Type B pancreatic cell (in vitro differentiated cells): ENCODE results near the gene MPV17. TPM values are rescaled to one million over a fixed set of nuclear protein-coding genes. Genes with fewer than 3 reads are reported as not detected.

ENCODE experiments used
- total RNA-seq: library from RNA; stranded (reverse); gene quantifications from 2 replicates; pipeline ENCODE4 v1.2.1, GENCODE V29; 2021; ENCODE audit warnings: low replicate concordance

The MPV17 gene
- total RNA-seq, 1 donor from 2014 or later, result 62.4 TPM

Other genes with a start within 250 kb of the MPV17 start
- gene EMILIN1, start 244.5 kb downstream of the MPV17 start, total RNA-seq, result 2.7 and 60.7 TPM in 2 replicates
- 14.7 and 28.4 TPM in 2 replicates for gene KHK, start 236.3 kb downstream of the MPV17 start, total RNA-seq
- 1.8 and 2.4 TPM in 2 replicates for gene CGREF1, start 204.0 kb downstream of the MPV17 start, total RNA-seq
- 0.12 and 0.51 TPM in 2 replicates for gene ABHD1, start 199.3 kb downstream of the MPV17 start, total RNA-seq
- gene PREB, start 188.5 kb downstream of the MPV17 start, total RNA-seq, result 52.3 and 53.6 TPM in 2 replicates
- not detected in 2 replicates for gene PRR30, start 183.7 kb downstream of the MPV17 start, total RNA-seq
- not detected in 2 replicates for gene TCF23, start 174.1 kb downstream of the MPV17 start, total RNA-seq
- gene ATRAID, start 111.1 kb downstream of the MPV17 start, total RNA-seq, result 97.4 and 103 TPM in 2 replicates
- 63.6 and 76.3 TPM in 2 replicates for gene SLC5A6, start 110.8 kb downstream of the MPV17 start, total RNA-seq
- gene CAD, start 105.7 kb downstream of the MPV17 start, total RNA-seq, result 51.6 and 85.1 TPM in 2 replicates
- 0.19 and 0.53 TPM in 2 replicates for gene SLC30A3, start 60.0 kb downstream of the MPV17 start, total RNA-seq
- not detected in 2 replicates for gene DNAJC5G, start 47.7 kb downstream of the MPV17 start, total RNA-seq
- not detected in 2 replicates for gene TRIM54, start 40.7 kb downstream of the MPV17 start, total RNA-seq
- 0.74 and 4.1 TPM in 2 replicates for gene UCN, start 14.7 kb downstream of the MPV17 start, total RNA-seq
- gene GTF3C2, start 33.7 kb upstream of the MPV17 start, total RNA-seq, result 74.2 and 76.5 TPM in 2 replicates
- 43.9 and 56.0 TPM in 2 replicates for gene EIF2B4, start 47.2 kb upstream of the MPV17 start, total RNA-seq
- 74.7 and 94.3 TPM in 2 replicates for gene SNX17, start 47.5 kb upstream of the MPV17 start, total RNA-seq
- gene ZNF513, start 57.6 kb upstream of the MPV17 start, total RNA-seq, result 25.3 and 25.9 TPM in 2 replicates
- 80.4 and 95.3 TPM in 2 replicates for gene PPM1G, start 86.5 kb upstream of the MPV17 start, total RNA-seq
- gene NRBP1, start 105.5 kb upstream of the MPV17 start, total RNA-seq, result 96.7 and 105 TPM in 2 replicates
- 12.4 and 23.9 TPM in 2 replicates for gene KRTCAP3, start 119.3 kb upstream of the MPV17 start, total RNA-seq
- gene IFT172, start 166.6 kb upstream of the MPV17 start, total RNA-seq, result 17.5 and 54.1 TPM in 2 replicates
- 3.9 and 11.7 TPM in 2 replicates for gene FNDC4, start 172.1 kb upstream of the MPV17 start, total RNA-seq
- gene GCKR, start 173.7 kb upstream of the MPV17 start, total RNA-seq, result 0.65 and 2.2 TPM in 2 replicates